Measurements from ENCODE around the gene FBXO17. TPM values are rescaled to one million over a fixed set of nuclear protein-coding genes. Genes with fewer than 3 reads are reported as not detected.

FBXO17 gene
- total RNA-seq, 4 donors from 2014 or later = 31.9 to 59.6 (median 54.0) TPM

DNA sequence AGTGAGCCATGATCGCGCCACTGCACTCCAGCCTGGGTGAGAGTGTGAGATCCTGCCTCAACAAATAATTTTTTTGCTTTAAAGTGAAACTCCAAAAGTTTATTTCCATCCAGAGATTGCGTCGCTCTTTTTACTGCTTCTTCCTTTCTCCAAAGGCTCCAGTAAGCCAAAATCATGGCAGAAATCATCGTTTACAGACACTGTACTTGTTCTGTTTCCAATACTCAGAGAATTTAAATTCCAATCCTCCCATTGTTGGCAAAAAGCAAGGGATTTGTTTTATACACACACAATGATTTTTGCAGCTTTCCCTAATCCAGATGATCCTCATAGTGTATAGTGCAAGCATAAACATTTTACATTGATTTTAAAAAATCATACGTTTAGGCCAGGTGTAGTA lies 41.5 kb upstream of the FBXO17 start:
- no peak for TF ChIP-seq POLR2A (IDR thresholded peaks at IDR 0.05)
- TF ChIP-seq, protein P1, sequence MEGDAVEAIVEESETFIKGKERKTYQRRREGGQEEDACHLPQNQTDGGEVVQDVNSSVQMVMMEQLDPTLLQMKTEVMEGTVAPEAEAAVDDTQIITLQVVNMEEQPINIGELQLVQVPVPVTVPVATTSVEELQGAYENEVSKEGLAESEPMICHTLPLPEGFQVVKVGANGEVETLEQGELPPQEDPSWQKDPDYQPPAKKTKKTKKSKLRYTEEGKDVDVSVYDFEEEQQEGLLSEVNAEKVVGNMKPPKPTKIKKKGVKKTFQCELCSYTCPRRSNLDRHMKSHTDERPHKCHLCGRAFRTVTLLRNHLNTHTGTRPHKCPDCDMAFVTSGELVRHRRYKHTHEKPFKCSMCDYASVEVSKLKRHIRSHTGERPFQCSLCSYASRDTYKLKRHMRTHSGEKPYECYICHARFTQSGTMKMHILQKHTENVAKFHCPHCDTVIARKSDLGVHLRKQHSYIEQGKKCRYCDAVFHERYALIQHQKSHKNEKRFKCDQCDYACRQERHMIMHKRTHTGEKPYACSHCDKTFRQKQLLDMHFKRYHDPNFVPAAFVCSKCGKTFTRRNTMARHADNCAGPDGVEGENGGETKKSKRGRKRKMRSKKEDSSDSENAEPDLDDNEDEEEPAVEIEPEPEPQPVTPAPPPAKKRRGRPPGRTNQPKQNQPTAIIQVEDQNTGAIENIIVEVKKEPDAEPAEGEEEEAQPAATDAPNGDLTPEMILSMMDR (IDR thresholded peaks at IDR 0.05) = no peak
- no peak for TF ChIP-seq EP300 (IDR thresholded peaks at IDR 0.05)
- Histone ChIP-seq H3K4me3 (no peak overlapping the region), H3K9me3 (peaks cover 0 to 3% (median 0%) of the 10 kb centered on the region in 4 donors), H3K27ac (no peak overlapping the region), H3K27me3 (no peaks in the 10 kb centered on the region), H3K4me1 (no peaks in the 10 kb centered on the region), H3K36me3 (peaks cover 0 to 34% (median 0%) of the 10 kb centered on the region in 3 donors)
- no peak for DNase-seq (ENCODE audit: low spot score in 2 of 2)
- 62 to 69% methylated on average over 6 of the region's 6 CpGs for WGBS, 2 donors

DNA sequence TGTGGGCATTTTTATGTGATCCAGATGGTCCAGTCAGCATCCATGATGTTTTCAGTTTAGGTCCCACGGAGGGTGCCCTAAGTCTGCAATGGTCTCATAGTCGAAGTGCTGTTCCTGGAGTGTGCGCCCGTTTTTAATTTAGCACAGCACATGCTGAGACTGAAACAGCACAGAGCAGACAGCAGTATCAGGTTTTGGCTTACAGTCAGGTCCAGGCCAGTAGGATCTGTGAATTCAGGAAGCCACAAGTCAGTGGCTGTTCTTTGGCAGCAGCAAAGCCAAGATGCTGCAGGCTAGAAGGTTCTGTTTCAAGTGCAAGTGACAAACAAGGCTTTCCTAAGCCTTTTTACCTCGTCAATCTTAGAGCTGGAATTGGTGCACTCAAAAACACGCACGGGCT lies 38.5 kb upstream of the FBXO17 start:
- TF ChIP-seq POLR2A (IDR thresholded peaks at IDR 0.05) (no peak), EP300 (IDR thresholded peaks at IDR 0.05) (no peak)
- TF ChIP-seq, protein P1 (IDR thresholded peaks at IDR 0.05) = no peak
- H3K27ac ChIP-seq = no peak overlapping the region
- no peak overlapping the region for H3K4me3 ChIP-seq
- H3K36me3 ChIP-seq = peaks cover 0 to 36% (median 0%) of the 10 kb centered on the region in 3 donors
- no peaks in the 10 kb centered on the region for H3K27me3 ChIP-seq
- WGBS, 2 donors = 57 to 81% methylated on average over 7 of the region's 7 CpGs
- H3K4me1 ChIP-seq = no peaks in the 10 kb centered on the region
- no peak for DNase-seq (ENCODE audit: low spot score in 2 of 2)
- no peaks in the 10 kb centered on the region for H3K9me3 ChIP-seq

DNA sequence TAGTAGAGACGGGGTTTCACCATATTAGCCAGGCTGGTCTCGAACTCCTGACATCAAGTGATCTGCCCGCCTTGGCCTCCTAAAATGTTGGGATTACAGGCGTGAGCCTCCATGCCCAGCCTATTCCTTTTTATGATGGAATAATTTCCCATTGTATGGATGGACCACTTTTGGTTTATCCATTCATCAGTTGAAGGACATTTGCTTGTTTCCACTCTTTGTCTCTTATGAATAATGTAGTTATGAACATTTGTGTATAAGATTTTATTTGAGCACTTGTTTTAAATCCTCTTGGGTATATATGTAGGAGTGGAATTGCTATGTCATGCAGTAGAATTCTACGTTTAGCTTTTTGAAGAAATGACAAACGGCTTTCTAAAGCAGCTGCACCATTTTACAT lies 33.5 kb upstream of the FBXO17 start:
- Histone ChIP-seq H3K4me3 (no peak overlapping the region), H3K9me3 (no peaks in the 10 kb centered on the region), H3K27me3 (no peaks in the 10 kb centered on the region), H3K36me3 (peaks cover 0 to 30% (median 0%) of the 10 kb centered on the region in 3 donors), H3K4me1 (no peaks in the 10 kb centered on the region), H3K27ac (no peak overlapping the region)
- no peak for DNase-seq (ENCODE audit: low spot score in 2 of 2)
- WGBS, 2 donors = 84 to 90% methylated on average over 6 of the region's 6 CpGs
- TF ChIP-seq, protein P1 (IDR thresholded peaks at IDR 0.05) = no peak
- no peak for TF ChIP-seq POLR2A (IDR thresholded peaks at IDR 0.05)
- TF ChIP-seq EP300 (IDR thresholded peaks at IDR 0.05) = no peak

DNA sequence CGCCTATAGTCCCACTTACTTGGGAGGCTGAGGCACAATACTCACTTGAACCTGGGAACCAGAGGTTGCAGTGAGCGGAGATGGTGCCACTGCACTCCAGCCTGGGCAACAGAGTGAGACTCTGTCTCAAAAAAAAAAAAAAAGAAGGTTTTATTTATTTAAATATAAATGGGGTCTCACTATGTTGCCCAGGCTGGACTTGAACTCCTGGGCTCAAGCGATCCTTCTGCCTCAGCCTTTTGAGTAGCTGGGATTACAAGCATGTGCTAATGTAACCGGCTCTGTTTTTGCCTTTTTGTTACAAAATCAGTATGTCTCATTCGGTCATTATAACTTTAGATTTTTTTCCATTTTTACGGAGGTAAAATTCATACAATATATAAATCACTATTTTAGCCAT lies 32.6 kb upstream of the FBXO17 start:
- Histone ChIP-seq H3K4me1 (no peaks in the 10 kb centered on the region), H3K27ac (no peak overlapping the region), H3K36me3 (peaks cover 0 to 21% (median 0%) of the 10 kb centered on the region in 3 donors), H3K27me3 (no peaks in the 10 kb centered on the region), H3K4me3 (no peak overlapping the region), H3K9me3 (no peaks in the 10 kb centered on the region)
- DNase-seq (ENCODE audit: low spot score in 2 of 2) = no peak
- no peak for TF ChIP-seq POLR2A (IDR thresholded peaks at IDR 0.05)
- no peak for TF ChIP-seq EP300 (IDR thresholded peaks at IDR 0.05)
- TF ChIP-seq, protein P1 (IDR thresholded peaks at IDR 0.05) = no peak
- WGBS, 2 donors = 91 to 94% methylated on average over 6 of the region's 6 CpGs

DNA sequence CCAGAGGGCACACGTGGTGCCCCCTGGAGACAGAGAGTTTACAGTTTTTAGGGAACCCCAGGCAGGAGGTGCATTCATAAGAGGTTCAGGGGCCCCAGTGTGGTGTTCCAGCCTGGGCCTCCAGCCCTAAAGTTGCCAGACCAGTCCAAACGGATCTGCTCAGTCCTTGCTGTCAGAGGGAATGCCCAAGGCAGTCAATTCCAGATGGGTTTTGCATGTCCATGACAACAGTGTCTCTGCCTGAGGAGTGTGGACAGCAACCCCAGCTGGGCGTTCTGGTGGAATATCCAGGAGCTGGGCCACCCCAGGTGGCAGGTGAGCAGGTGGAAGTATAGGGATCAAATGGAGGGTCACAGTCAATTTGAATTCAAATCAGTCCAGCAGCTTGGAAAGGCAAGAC lies 31.6 kb upstream of the FBXO17 start:
- TF ChIP-seq POLR2A (IDR thresholded peaks at IDR 0.05) = no peak
- TF ChIP-seq, protein P1 (IDR thresholded peaks at IDR 0.05) = no peak
- TF ChIP-seq EP300 (IDR thresholded peaks at IDR 0.05) = no peak

More for the DNA sequence above, 31.6 kb upstream of the FBXO17 start:
- Histone ChIP-seq H3K4me1 (no peaks in the 10 kb centered on the region), H3K27ac (no peak overlapping the region), H3K36me3 (peaks cover 0 to 11% (median 0%) of the 10 kb centered on the region in 3 donors), H3K4me3 (no peak overlapping the region), H3K9me3 (no peaks in the 10 kb centered on the region), H3K27me3 (no peaks in the 10 kb centered on the region)
- WGBS, 2 donors = 28 to 42% methylated on average over 3 of the region's 3 CpGs
- DNase-seq (ENCODE audit: low spot score in 2 of 2) = no peak
